ENCODE measurements around the gene CFL1.

Gene CFL1

DNA sequence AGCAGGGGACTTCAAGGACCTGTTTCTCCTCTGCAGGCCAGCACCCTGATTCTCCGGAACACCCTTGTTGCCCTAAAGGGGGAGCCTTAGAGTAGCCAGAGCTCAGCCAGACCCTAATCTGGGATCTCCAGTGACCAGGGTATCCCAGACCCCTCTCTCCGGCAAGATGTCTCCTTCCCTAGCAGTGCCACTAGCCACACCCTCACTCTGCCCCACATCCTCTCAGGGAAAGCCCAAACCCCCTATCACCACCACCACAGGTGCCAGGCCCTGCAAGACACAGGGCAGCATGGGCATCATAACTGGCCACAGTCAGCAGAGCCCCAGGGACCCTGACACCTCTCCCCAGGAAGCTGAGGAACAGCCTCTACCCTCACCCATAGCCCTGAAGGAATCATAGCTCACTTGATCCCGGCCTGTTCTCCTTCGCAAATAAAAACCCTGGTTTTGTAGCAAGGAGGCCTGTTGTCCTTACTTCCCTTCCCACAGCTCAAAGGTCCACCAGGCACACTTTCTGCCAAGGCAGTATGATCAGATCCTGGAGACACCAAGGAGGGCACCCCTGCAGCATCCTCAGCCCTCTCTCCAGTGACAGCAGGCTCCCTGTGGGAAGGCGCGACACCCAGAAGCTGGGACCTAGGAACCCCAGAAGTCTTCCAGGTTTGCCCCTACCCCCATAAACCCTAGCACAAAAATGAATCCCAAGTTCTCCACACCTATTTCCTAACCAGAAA, 4.6 kb downstream of the CFL1 start:
- peaks cover 20% of the 10 kb centered on the region for H4K20me1 ChIP-seq (ENCODE audit: control insufficient read depth, insufficient read depth, low read depth, low read length)

DNA sequence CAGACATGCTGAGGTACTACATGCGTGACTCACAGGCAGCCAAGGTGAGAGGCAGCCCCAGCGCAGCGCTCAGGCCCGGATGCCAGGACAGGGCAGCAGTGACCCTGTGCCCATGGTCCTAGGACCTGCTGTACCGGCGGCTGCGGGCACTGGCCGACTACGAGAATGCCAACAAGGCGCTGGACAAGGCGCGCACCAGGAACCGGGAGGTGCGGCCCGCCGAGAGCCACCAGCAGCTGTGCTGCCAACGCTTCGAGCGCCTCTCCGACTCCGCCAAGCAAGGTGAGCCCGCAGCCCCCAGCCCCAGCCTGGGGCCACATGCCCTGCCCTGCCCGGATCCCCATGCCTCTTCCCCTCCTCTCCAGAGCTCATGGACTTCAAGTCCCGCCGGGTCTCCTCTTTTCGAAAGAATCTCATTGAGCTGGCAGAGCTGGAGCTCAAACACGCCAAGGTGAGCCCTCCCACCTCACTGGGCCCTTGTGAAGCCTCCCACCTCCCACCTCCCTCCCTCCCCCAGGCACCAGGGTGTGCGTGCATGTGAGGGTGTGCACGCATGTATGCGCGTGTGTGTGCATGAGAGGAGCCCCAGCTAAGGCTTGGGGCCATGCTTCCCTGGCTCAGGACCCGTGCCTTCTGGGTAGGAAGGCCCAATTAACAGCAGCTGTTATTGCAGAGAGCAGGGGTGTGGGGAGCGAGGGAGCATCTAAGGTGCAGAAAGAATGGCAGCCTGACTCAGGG, 5.3 kb downstream of the CFL1 start:
- Histone ChIP-seq H3K27me3 (ENCODE audit: control insufficient read depth, low read length) (0 out of 2 replicates have a peak, but pooled peaks cover 2% of the 10 kb centered on the region), H3K79me2 (ENCODE audit: control insufficient read depth, low read length) (peaks cover 35% of the 10 kb centered on the region), H3K4me3 (ENCODE audit: low read length) (no peak overlapping the region), H4K20me1 (ENCODE audit: control insufficient read depth, insufficient read depth, low read depth, low read length) (peaks cover 20% of the 10 kb centered on the region), H3K27ac (ENCODE audit: low read depth, low read length) (no peak overlapping the region), H3K4me2 (ENCODE audit: low read length) (no peak overlapping the region), H3K9me3 (ENCODE audit: control insufficient read depth, insufficient read depth, low read length) (peaks cover 5% of the 10 kb centered on the region; the same call in 1 of the 2 replicates), H3K36me3 (ENCODE audit: control insufficient read depth, low read length) (peaks cover 65% of the 10 kb centered on the region), H3K9me2 (replicated peaks; ENCODE audit: control insufficient read depth, low read length) (no peaks in the 10 kb centered on the region), H3K4me1 (ENCODE audit: control insufficient read depth, low read length) (peaks cover 7% of the 10 kb centered on the region), H3F3A (ENCODE audit: control insufficient read depth, insufficient read depth) (peaks cover 27% of the 10 kb centered on the region)
- TF ChIP-seq EZH2phosphoT487 (IDR thresholded peaks at IDR 0.05; ENCODE audit: borderline replicate concordance, low read length) (no peak), CTCF (IDR thresholded peaks at IDR 0.05; ENCODE audit: low read depth, low read length, poor library complexity, severe bottlenecking) (no peak)

More for the DNA sequence above, 4.6 kb downstream of the CFL1 start:
- H3K79me2 ChIP-seq (ENCODE audit: control insufficient read depth, low read length), result peaks cover 38% of the 10 kb centered on the region
- no peak overlapping the region for H3K4me3 ChIP-seq (ENCODE audit: low read length)
- H3K27me3 ChIP-seq (ENCODE audit: control insufficient read depth, low read length), result 0 out of 2 replicates have a peak, but pooled peaks cover 2% of the 10 kb centered on the region
- no peaks in the 10 kb centered on the region for H3K9me2 ChIP-seq (replicated peaks; ENCODE audit: control insufficient read depth, low read length)
- H3K4me2 ChIP-seq (ENCODE audit: low read length), result no peak overlapping the region
- peaks cover 5% of the 10 kb centered on the region; the same call in 1 of the 2 replicates for H3K9me3 ChIP-seq (ENCODE audit: control insufficient read depth, insufficient read depth, low read length)
- no peak overlapping the region for H3K27ac ChIP-seq (ENCODE audit: low read depth, low read length)
- H3K36me3 ChIP-seq (ENCODE audit: control insufficient read depth, low read length), result peaks cover 65% of the 10 kb centered on the region
- H3K4me1 ChIP-seq (ENCODE audit: control insufficient read depth, low read length), result peaks cover 7% of the 10 kb centered on the region
- peaks cover 28% of the 10 kb centered on the region for H3F3A ChIP-seq (ENCODE audit: control insufficient read depth, insufficient read depth)
- peak; percentile 27 for TF ChIP-seq CTCF (IDR thresholded peaks at IDR 0.05; ENCODE audit: low read depth, low read length, poor library complexity, severe bottlenecking)
- no peak for TF ChIP-seq EZH2phosphoT487 (IDR thresholded peaks at IDR 0.05; ENCODE audit: borderline replicate concordance, low read length)

- Histone ChIP-seq H3K27ac (ENCODE audit: low read depth, low read length) (no peak overlapping the region), H3K4me2 (ENCODE audit: low read length) (no peak overlapping the region), H3K36me3 (ENCODE audit: control insufficient read depth, low read length) (peaks cover 59% of the 10 kb centered on the region), H3K9me3 (ENCODE audit: control insufficient read depth, insufficient read depth, low read length) (peaks cover 5% of the 10 kb centered on the region; the same call in 1 of the 2 replicates), H3K9me2 (replicated peaks; ENCODE audit: control insufficient read depth, low read length) (no peaks in the 10 kb centered on the region), H3F3A (ENCODE audit: control insufficient read depth, insufficient read depth) (peaks cover 27% of the 10 kb centered on the region), H4K20me1 (ENCODE audit: control insufficient read depth, insufficient read depth, low read depth, low read length) (peaks cover 20% of the 10 kb centered on the region), H3K27me3 (ENCODE audit: control insufficient read depth, low read length) (0 out of 2 replicates have a peak, but pooled peaks cover 2% of the 10 kb centered on the region), H3K79me2 (ENCODE audit: control insufficient read depth, low read length) (peaks cover 28% of the 10 kb centered on the region), H3K4me3 (ENCODE audit: low read length) (no peak overlapping the region), H3K4me1 (ENCODE audit: control insufficient read depth, low read length) (peaks cover 7% of the 10 kb centered on the region)
- TF ChIP-seq EZH2phosphoT487 (IDR thresholded peaks at IDR 0.05; ENCODE audit: borderline replicate concordance, low read length) (no peak), CTCF (IDR thresholded peaks at IDR 0.05; ENCODE audit: low read depth, low read length, poor library complexity, severe bottlenecking) (no peak)
These were observed 6.0 kb downstream of the CFL1 start for GRCh38 chr11:65851811-65852507.
